Measurements from ENCODE around the gene OPCML.

The OPCML gene

DNA sequence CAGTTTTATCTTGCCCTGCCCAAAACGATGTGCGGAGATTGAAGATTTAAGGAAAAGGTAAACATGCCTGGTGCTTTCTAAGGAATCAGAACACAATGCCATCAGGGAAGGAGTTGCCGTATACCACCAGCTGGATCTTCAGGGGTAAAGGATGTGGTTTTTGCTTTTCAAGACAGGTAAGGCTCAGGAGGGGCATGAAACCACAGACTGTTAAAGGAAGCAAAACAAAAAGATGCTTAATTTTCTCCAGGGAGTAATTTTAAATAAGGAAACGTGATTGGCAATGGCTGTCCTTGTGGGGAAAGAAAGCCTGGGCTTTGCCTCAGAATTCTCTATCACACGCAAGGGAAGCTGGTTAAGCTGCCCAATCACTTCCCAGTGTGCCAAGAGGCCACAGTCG is 655.6 kb downstream of the OPCML start:
- Histone ChIP-seq H3K27me3 (ENCODE audit: low read depth) (no peaks in the 10 kb centered on the region), H3K4me3 (no peak overlapping the region), H3K4me1 (no peaks in the 10 kb centered on the region), H3K9me3 (no peaks in the 10 kb centered on the region), H3K36me3 (replicated peaks) (no peaks in the 10 kb centered on the region)
- in situ Hi-C loops (cut with MboI; ENCODE audit: low sequenced_read_pairs): no loop called here
- DNase-seq (ENCODE audit: low spot score in 2 of 2): no peak

- Histone ChIP-seq H3K36me3 (replicated peaks) (no peaks in the 10 kb centered on the region), H3K4me1 (no peaks in the 10 kb centered on the region), H3K4me3 (no peak overlapping the region), H3K27me3 (ENCODE audit: low read depth) (no peaks in the 10 kb centered on the region), H3K9me3 (no peaks in the 10 kb centered on the region)
- in situ Hi-C loops (cut with MboI; ENCODE audit: low sequenced_read_pairs): no loop called here
- no peak for DNase-seq (ENCODE audit: low spot score in 2 of 2)
Observed at GRCh38 chr11:132876239-132876638, 656.1 kb downstream of the OPCML start.

GRCh38 chr11:132874638-132875037 is 657.7 kb downstream of the OPCML start:
- no peak for DNase-seq (ENCODE audit: low spot score in 2 of 2)

GRCh38 chr11:132873841-132874240 is 658.5 kb downstream of the OPCML start:
- no peaks in the 10 kb centered on the region for H3K4me1 ChIP-seq
- no peak for DNase-seq (ENCODE audit: low spot score in 2 of 2)
- H3K4me3 ChIP-seq: no peak overlapping the region
- H3K9me3 ChIP-seq: no peaks in the 10 kb centered on the region
- no peaks in the 10 kb centered on the region for H3K27me3 ChIP-seq (ENCODE audit: low read depth)
- no peaks in the 10 kb centered on the region for H3K36me3 ChIP-seq (replicated peaks)
- in situ Hi-C loops (cut with MboI; ENCODE audit: low sequenced_read_pairs): no loop called here

More at GRCh38 chr11:132874638-132875037, 657.7 kb downstream of the OPCML start:
- Histone ChIP-seq H3K4me1 (no peaks in the 10 kb centered on the region), H3K27me3 (ENCODE audit: low read depth) (no peaks in the 10 kb centered on the region), H3K4me3 (no peak overlapping the region), H3K36me3 (replicated peaks) (no peaks in the 10 kb centered on the region), H3K9me3 (no peaks in the 10 kb centered on the region)
- in situ Hi-C loops (cut with MboI; ENCODE audit: low sequenced_read_pairs): no loop called here

DNA sequence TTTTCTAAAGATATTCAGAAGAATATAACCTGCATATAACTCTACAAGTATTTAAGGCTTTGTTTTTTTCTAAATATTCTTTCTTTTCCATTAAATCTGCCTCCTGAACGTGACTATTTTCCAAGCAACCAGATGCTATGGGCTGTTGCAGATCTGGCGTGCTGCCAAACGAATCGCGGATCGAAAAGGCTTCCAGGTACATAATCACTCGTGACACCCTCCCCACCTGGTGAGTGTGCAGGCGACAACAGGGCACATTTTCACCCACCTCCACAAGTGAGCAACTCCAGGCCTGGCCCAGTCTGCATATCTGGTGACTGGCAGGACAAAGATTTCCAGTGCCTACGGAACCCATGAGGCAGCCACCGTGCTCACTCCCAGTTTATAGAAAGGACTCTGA is 660.1 kb downstream of the OPCML start:
- no peaks in the 10 kb centered on the region for H3K27me3 ChIP-seq (ENCODE audit: low read depth)
- no peaks in the 10 kb centered on the region for H3K4me1 ChIP-seq
- in situ Hi-C loops (cut with MboI; ENCODE audit: low sequenced_read_pairs): no loop called here
- H3K4me3 ChIP-seq: no peak overlapping the region
- no peaks in the 10 kb centered on the region for H3K9me3 ChIP-seq
- DNase-seq (ENCODE audit: low spot score in 2 of 2): no peak
- H3K36me3 ChIP-seq (replicated peaks): no peaks in the 10 kb centered on the region

DNA sequence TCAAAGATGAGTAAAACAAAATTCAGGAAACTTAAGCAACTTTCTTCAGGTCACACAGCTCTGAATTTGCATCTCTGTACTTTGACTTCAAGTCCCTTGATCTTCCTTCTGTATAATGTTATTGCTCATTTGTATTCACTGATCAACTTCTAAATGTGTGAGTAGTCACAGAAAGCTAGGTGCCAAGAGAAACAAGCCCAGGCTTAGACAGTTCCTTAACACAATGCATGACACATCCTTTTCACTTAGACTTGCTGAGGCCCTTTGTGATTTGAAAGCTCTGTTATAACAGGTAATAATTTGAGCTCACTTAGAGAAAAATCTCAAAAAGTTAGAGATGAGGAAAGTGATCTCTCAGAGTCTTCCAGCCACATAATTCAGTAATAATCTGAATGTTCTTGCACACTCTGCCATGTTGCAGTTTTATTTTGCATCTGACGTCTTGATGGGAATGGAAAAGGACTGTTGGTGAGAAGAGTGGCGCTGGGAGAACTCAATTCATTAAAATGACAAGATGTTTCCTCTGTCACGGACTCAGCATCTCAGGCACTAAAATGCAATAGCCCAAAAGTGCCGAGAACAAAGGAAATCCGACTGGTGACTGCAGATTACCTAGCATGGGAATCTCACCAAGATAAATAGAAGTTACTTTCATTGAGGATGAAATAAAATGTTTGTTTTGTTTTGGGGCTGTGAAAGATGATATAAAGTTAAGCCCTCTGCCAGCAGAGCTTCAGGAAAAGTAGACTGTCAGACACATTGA is 665.3 kb downstream of the OPCML start:
- DNase-seq (ENCODE audit: low spot score in 2 of 2): no peak
- Histone ChIP-seq H3K36me3 (replicated peaks) (no peaks in the 10 kb centered on the region), H3K27me3 (ENCODE audit: low read depth) (no peaks in the 10 kb centered on the region), H3K9me3 (no peaks in the 10 kb centered on the region), H3K4me1 (no peaks in the 10 kb centered on the region), H3K4me3 (no peak overlapping the region)
- in situ Hi-C loops (cut with MboI; ENCODE audit: low sequenced_read_pairs): no loop called here

- no peaks in the 10 kb centered on the region for H3K36me3 ChIP-seq (replicated peaks)
- no peaks in the 10 kb centered on the region for H3K27me3 ChIP-seq (ENCODE audit: low read depth)
- no peaks in the 10 kb centered on the region for H3K9me3 ChIP-seq
- no peak for DNase-seq (ENCODE audit: low spot score in 2 of 2)
- no peak overlapping the region for H3K4me3 ChIP-seq
- in situ Hi-C loops (cut with MboI; ENCODE audit: low sequenced_read_pairs): no loop called here
- no peaks in the 10 kb centered on the region for H3K4me1 ChIP-seq
Observed at GRCh38 chr11:132865623-132866022, 666.7 kb downstream of the OPCML start.

DNA sequence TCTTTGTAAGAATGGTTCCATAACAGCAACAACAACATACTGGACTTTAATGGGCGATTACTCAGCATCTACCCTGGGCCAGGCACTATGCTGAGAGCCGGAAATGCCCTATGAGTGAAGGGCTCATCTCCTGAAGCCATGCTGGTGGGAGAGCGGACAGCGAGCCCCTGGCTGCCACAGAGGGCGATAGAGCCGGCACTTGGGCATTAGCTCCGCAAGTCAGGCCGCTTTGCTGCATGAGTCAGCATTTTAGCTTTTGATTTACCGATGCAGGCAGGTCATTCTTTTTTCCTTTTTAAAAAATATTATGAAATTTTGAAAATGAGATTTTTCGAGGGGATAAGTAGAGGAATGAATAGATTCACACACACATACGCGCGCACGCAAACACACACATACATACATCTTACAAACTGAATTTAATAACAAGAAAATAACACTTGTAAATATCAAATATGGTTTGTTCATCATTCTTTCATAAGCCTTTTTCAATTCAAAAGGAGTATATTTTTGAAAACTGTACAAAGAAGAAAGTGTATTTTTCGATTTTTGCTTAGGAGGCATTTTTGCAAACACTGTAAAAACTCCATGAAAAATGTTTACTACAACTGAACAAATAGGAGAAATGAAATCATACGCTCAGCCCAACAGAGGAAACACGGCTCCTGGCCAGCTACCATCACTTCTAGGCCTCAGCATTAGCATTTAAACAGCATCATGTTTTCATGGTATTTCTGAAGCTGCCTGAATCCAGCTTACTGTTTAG is 667.3 kb downstream of the OPCML start:
- H3K36me3 ChIP-seq (replicated peaks): no peaks in the 10 kb centered on the region
- H3K4me3 ChIP-seq: no peak overlapping the region
- DNase-seq (ENCODE audit: low spot score in 2 of 2): no peak
- H3K9me3 ChIP-seq: no peaks in the 10 kb centered on the region
- no peaks in the 10 kb centered on the region for H3K4me1 ChIP-seq
- in situ Hi-C loops (cut with MboI; ENCODE audit: low sequenced_read_pairs): no loop called here
- H3K27me3 ChIP-seq (ENCODE audit: low read depth): no peaks in the 10 kb centered on the region

- no peaks in the 10 kb centered on the region for H3K9me3 ChIP-seq
- no peaks in the 10 kb centered on the region for H3K27me3 ChIP-seq (ENCODE audit: low read depth)
- DNase-seq (ENCODE audit: low spot score in 2 of 2): no peak
- no peaks in the 10 kb centered on the region for H3K4me1 ChIP-seq
- H3K36me3 ChIP-seq (replicated peaks): no peaks in the 10 kb centered on the region
- in situ Hi-C loops (cut with MboI; ENCODE audit: low sequenced_read_pairs): no loop called here
- no peak overlapping the region for H3K4me3 ChIP-seq
Observed at GRCh38 chr11:132862933-132863332, 669.4 kb downstream of the OPCML start.

DNA sequence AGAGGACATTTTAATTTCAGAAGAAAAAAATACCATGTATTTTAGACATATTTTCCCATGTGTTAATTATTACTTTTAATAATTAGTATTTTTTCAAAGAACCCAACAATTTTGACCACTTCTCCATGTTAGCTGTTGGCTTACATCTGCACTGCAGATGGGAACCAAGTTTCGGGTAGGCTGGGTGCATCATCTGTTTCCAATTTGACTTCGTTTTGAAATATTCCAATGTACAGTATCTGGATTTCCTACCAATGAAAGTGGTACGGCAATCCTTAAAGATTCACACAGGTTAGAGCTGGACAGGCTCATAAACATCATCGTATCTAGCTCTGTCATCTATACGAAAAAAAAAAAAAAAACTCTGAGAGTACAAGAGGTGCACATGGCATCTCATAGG is 670.2 kb downstream of the OPCML start:
- H3K9me3 ChIP-seq: no peaks in the 10 kb centered on the region
- no peaks in the 10 kb centered on the region for H3K36me3 ChIP-seq (replicated peaks)
- in situ Hi-C loops (cut with MboI; ENCODE audit: low sequenced_read_pairs): no loop called here
- no peaks in the 10 kb centered on the region for H3K4me1 ChIP-seq
- no peak for DNase-seq (ENCODE audit: low spot score in 2 of 2)
- H3K4me3 ChIP-seq: no peak overlapping the region
- H3K27me3 ChIP-seq (ENCODE audit: low read depth): no peaks in the 10 kb centered on the region

DNA sequence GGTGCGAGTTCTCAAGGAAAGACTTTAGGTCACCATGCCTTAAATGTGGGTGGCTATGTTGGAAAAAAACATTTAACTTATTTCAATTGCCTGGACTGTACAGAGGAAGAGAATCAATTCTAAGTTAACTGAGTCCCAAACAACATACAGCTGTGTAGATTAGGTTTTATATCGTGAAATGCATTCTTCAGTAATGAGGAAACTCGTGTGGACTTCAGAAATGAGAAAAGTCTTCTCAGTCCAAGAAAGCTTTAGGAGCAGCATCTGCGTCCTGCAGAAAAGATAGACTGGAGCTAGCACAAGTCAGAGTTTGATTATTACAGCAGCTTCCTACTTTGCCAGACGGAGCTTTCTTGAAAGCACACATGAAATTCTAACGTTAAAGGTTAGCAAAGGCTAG is 673.0 kb downstream of the OPCML start:
- no peaks in the 10 kb centered on the region for H3K27me3 ChIP-seq (ENCODE audit: low read depth)
- no peaks in the 10 kb centered on the region for H3K4me1 ChIP-seq
- no peaks in the 10 kb centered on the region for H3K36me3 ChIP-seq (replicated peaks)
- H3K4me3 ChIP-seq: no peak overlapping the region
- in situ Hi-C loops (cut with MboI; ENCODE audit: low sequenced_read_pairs): no loop called here
- H3K9me3 ChIP-seq: no peaks in the 10 kb centered on the region
- DNase-seq (ENCODE audit: low spot score in 2 of 2): no peak

DNA sequence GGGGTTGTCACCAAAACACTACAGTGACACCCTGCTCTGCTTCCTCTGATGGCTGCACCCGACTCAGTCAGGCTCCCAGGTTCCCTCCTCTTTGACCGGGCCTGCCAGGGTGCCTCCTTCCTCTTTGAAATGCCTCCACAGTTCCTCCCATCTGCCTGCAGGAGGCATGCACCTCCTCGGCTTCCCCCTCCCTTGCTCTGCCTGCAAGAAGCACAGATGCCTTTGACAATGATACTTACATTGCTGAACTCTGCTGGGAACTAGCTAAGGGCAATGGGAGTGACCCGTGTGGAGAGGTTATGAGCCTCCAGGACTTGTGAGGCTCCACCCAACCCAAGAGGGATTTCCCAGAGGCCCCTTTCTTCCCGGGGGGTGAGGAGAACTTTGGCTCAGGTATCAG is 674.1 kb downstream of the OPCML start:
- H3K9me3 ChIP-seq: no peaks in the 10 kb centered on the region
- H3K4me1 ChIP-seq: no peaks in the 10 kb centered on the region
- in situ Hi-C loops (cut with MboI; ENCODE audit: low sequenced_read_pairs): no loop called here
- H3K36me3 ChIP-seq (replicated peaks): no peaks in the 10 kb centered on the region
- H3K27me3 ChIP-seq (ENCODE audit: low read depth): no peaks in the 10 kb centered on the region
- no peak for DNase-seq (ENCODE audit: low spot score in 2 of 2)
- no peak overlapping the region for H3K4me3 ChIP-seq

DNA sequence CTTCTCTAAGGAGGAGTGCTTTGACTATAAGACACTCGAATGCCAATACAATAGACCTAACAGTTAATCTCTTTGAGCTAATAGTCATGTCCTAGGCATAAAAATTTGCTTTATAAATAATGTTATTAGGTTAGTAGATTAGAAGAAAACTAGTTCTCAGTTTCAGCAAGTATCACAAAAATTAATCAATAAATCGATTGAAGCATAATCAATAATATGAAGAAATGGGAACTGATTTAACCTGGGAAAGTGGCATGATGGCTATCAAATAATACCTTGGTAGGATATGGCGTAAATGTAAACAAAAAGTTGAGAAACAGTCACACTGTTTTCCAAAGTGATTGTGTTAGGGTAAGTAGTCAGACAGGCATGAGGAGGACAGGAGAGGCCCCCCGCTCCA is 676.3 kb downstream of the OPCML start:
- Histone ChIP-seq H3K27me3 (ENCODE audit: low read depth) (no peaks in the 10 kb centered on the region), H3K36me3 (replicated peaks) (no peaks in the 10 kb centered on the region), H3K9me3 (no peaks in the 10 kb centered on the region), H3K4me3 (no peak overlapping the region), H3K4me1 (no peaks in the 10 kb centered on the region)
- no peak for DNase-seq (ENCODE audit: low spot score in 2 of 2)
- in situ Hi-C loops (cut with MboI; ENCODE audit: low sequenced_read_pairs): no loop called here

- Histone ChIP-seq H3K36me3 (replicated peaks) (no peaks in the 10 kb centered on the region), H3K4me1 (no peaks in the 10 kb centered on the region), H3K27me3 (ENCODE audit: low read depth) (no peaks in the 10 kb centered on the region), H3K9me3 (no peaks in the 10 kb centered on the region), H3K4me3 (no peak overlapping the region)
- no peak for DNase-seq (ENCODE audit: low spot score in 2 of 2)
- in situ Hi-C loops (cut with MboI; ENCODE audit: low sequenced_read_pairs): no loop called here
Observed at GRCh38 chr11:132855516-132855915, 676.8 kb downstream of the OPCML start.
